Suprapubic skin (tissue), 4 donors: ENCODE measurements around the gene SH2D6.

Experiments
- CTCF ChIP-seq, 2 donors: fragments of 200-600 bp in 1 of 2; fragments of 450-650 bp in 1 of 2; sonication (generic) in 1 of 2; IDR thresholded peaks; one replicate each; pipeline ENCODE4 v1.5.1; 2016 to 2019; ENCODE audit warnings: antibody characterized with exemption in 2 of 2, mild to moderate bottlenecking in 1 of 2, moderate library complexity in 1 of 2
- EP300 ChIP-seq: sonication (generic); formaldehyde crosslinking; IDR thresholded peaks from one replicate; pipeline ENCODE4 v1.6.1; 2017; ENCODE audit warnings: antibody characterized with exemption
- POLR2A ChIP-seq, 2 donors: fragments of 450-650 bp; IDR thresholded peaks; one replicate each; pipeline ENCODE4 v1.6.1; 2017; ENCODE audit warnings: antibody characterized with exemption in 2 of 2, mild to moderate bottlenecking in 2 of 2, moderate library complexity in 2 of 2
- POLR2AphosphoS5 ChIP-seq, 3 donors: sonication (generic); formaldehyde crosslinking; IDR thresholded peaks; one replicate each; pipeline ENCODE4 v1.6.1; 2017; ENCODE audit warnings: antibody characterized with exemption in 3 of 3

- TF ChIP-seq EP300 (peak; percentile 58), CTCF (IDR thresholded peaks at IDR 0.05) (no peak), POLR2AphosphoS5 (IDR thresholded peaks at IDR 0.05) (peak in 2 of 3 donors; percentile 34 to 87), POLR2A (IDR thresholded peaks at IDR 0.05) (peak in 1 of 2 donors; percentile 84)
Observed at GRCh38 chr2:85437488-85438200, 19.1 kb downstream of the SH2D6 start.
